Measurements from ENCODE around the gene REPS1. TPM values are rescaled to one million over a fixed set of nuclear protein-coding genes. Genes with fewer than 3 reads are reported as not detected.

REPS1 gene
- total and polyA plus RNA-seq, 2 of the 13 experiments (the other 11 are each of a cell fraction or from before 2014, with no cell fraction given): 36.4 to 38.3 TPM

- TF ChIP-seq IRF2 (CRISPR knock-in tag; IDR thresholded peaks at IDR 0.05) (0 out of 2 replicates have a peak, but pooled peaks have one; percentile 28), ZSCAN22 (CRISPR knock-in tag; IDR thresholded peaks at IDR 0.05) (no peak), ZNF205 (CRISPR knock-in tag; IDR thresholded peaks at IDR 0.05) (no peak), ZBTB25 (CRISPR knock-in tag; IDR thresholded peaks at IDR 0.05) (no peak), NFRKB (IDR thresholded peaks at IDR 0.05) (no peak), ZBTB37 (CRISPR knock-in tag; IDR thresholded peaks at IDR 0.05) (no peak), KDM4B (CRISPR knock-in tag; IDR thresholded peaks at IDR 0.05) (no peak), ZFP90 (CRISPR knock-in tag; IDR thresholded peaks at IDR 0.05; ENCODE audit: borderline replicate concordance) (no peak), DR1 (CRISPR knock-in tag; IDR thresholded peaks at IDR 0.05) (no peak), ZNF407 (CRISPR knock-in tag; IDR thresholded peaks at IDR 0.05; ENCODE audit: not compliant biosample characterization) (no peak), HMGXB4 (CRISPR knock-in tag; IDR thresholded peaks at IDR 0.05; ENCODE audit: borderline replicate concordance in 1 of 2, low read depth in 1 of 2) (peak in 1 of 2 experiments; percentile 78; a peak in 2 of 4 replicates), HIVEP1 (CRISPR knock-in tag; IDR thresholded peaks at IDR 0.05) (no peak), THYN1 (CRISPR knock-in tag; IDR thresholded peaks at IDR 0.05; ENCODE audit: borderline replicate concordance, low read depth) (no peak), ZNF549 (CRISPR knock-in tag; IDR thresholded peaks at IDR 0.05) (no peak), PITX1 (CRISPR knock-in tag; IDR thresholded peaks at IDR 0.05) (no peak)
Measured at GRCh38 chr6:139028658-139029469, 40.8 kb upstream of the REPS1 start, which contains the start of gene ABRACL (continued).
